Stimulated activated CD4-positive, alpha-beta T cell treated with anti-CD3 and anti-CD28 coated beads, Interleukin-2, amount 100 ng/mL, for 24 hours (primary cell): ENCODE data around the gene ZNF644.
A peak's percentile ranks its signal among the peaks of the same experiment; 100 is the strongest.

Experiments used
- DNase-seq, 2 donors: peaks; one replicate each; pipeline ENCODE4 v3.0.0-alpha.2; 2020

Gene ZNF644

GRCh38 chr1:91020967-91021685, 709 bp downstream of the ZNF644 start:
- DNase-seq = peak; percentile 71 to 72

- no peak for DNase-seq
These were observed 1.3 kb downstream of the ZNF644 start for GRCh38 chr1:91020486-91020885.

GRCh38 chr1:91018006-91018405, 3.8 kb downstream of the ZNF644 start:
- no peak for DNase-seq

GRCh38 chr1:91015794-91016550, 5.9 kb downstream of the ZNF644 start:
- no peak for DNase-seq

GRCh38 chr1:91015358-91015780, 6.5 kb downstream of the ZNF644 start:
- no peak for DNase-seq

GRCh38 chr1:91014475-91014874, 7.4 kb downstream of the ZNF644 start:
- no peak for DNase-seq

- DNase-seq = no peak
These were observed 8.5 kb downstream of the ZNF644 start for GRCh38 chr1:91013302-91013701.

GRCh38 chr1:91012196-91012595, 9.6 kb downstream of the ZNF644 start:
- DNase-seq = no peak

- DNase-seq = no peak
These were observed 10.1 kb downstream of the ZNF644 start for GRCh38 chr1:91011726-91012125.

GRCh38 chr1:91007827-91008226, 14.0 kb downstream of the ZNF644 start:
- no peak for DNase-seq

- DNase-seq = no peak
These were observed 14.7 kb downstream of the ZNF644 start for GRCh38 chr1:91007092-91007491.

- DNase-seq = no peak
These were observed 15.5 kb downstream of the ZNF644 start for GRCh38 chr1:91006113-91006908.

- no peak for DNase-seq
These were observed 16.6 kb downstream of the ZNF644 start for GRCh38 chr1:91005285-91005684.

GRCh38 chr1:91004145-91004544, 17.7 kb downstream of the ZNF644 start:
- no peak for DNase-seq

- no peak for DNase-seq
These were observed 25.0 kb downstream of the ZNF644 start for GRCh38 chr1:90996742-90997413.

GRCh38 chr1:90995311-90995894, 26.4 kb downstream of the ZNF644 start:
- no peak for DNase-seq

GRCh38 chr1:90994461-90994860, 27.4 kb downstream of the ZNF644 start:
- DNase-seq = no peak

- DNase-seq = no peak
These were observed 28.6 kb downstream of the ZNF644 start for GRCh38 chr1:90993245-90993644.

- DNase-seq = no peak
These were observed 31.1 kb downstream of the ZNF644 start for GRCh38 chr1:90990779-90991178.

- DNase-seq = no peak
These were observed 31.8 kb downstream of the ZNF644 start for GRCh38 chr1:90989990-90990389.

GRCh38 chr1:90989302-90989701, 32.5 kb downstream of the ZNF644 start:
- DNase-seq = no peak

GRCh38 chr1:90987841-90988240, 34.0 kb downstream of the ZNF644 start:
- no peak for DNase-seq

GRCh38 chr1:90986953-90987352, 34.9 kb downstream of the ZNF644 start:
- no peak for DNase-seq
